ENCODE results near the gene CCDC116.
"Not testable (repeated sequence)": the region's sequence is repeated elsewhere in the genome, so short reads cannot be mapped to it uniquely, and the experiment has no call there.

The CCDC116 gene

DNA sequence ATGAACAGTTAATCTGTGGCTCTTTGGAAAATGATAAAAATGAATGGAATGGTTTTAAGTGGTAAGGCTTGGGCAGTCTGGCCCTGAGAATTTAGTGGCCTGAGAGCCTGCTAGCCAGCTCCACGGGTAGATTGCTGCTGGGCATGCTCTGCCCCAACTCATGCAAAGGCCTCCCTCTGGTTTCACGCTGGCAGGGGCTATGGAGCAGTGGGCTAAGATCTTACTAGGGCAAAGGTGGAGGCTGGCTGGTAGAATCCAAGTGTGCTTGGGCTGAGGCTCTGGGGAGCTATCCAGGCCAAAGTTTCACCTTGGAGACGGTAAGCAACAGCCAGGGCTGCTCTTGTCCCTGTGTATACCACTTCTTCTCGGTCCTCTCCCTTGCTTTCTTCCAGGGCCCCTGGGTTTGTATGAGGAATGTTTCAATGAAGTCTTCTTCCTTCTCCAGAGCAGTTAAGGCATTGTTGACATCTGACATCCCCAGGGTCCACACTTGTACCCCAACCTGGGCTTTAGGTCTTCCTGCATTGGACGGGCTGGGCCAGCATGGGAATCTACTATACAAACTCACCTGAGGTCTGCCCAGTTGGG lies 37.6 kb upstream of the CCDC116 start:
- Histone ChIP-seq H3K36me3 (ENCODE audit: control insufficient read depth in 1 of 2, insufficient read depth in 2 of 2, low read length in 2 of 2) (peaks cover 30 to 37% of the 10 kb centered on the region in 2 donors), H3K9me3 (ENCODE audit: control insufficient read depth in 1 of 2, low read length in 2 of 2) (no peaks in the 10 kb centered on the region), H3K4me3 (ENCODE audit: low read depth in 1 of 2, low read length in 2 of 2) (no peak overlapping the region), H3K27me3 (ENCODE audit: low read depth, low read length) (no peaks in the 10 kb centered on the region), H3K27ac (ENCODE audit: low read length) (no peak overlapping the region), H3K4me1 (ENCODE audit: control insufficient read depth in 1 of 2, insufficient read depth in 2 of 2, low read length in 2 of 2) (peaks cover 0 to 23% of the 10 kb centered on the region in 2 donors)

DNA sequence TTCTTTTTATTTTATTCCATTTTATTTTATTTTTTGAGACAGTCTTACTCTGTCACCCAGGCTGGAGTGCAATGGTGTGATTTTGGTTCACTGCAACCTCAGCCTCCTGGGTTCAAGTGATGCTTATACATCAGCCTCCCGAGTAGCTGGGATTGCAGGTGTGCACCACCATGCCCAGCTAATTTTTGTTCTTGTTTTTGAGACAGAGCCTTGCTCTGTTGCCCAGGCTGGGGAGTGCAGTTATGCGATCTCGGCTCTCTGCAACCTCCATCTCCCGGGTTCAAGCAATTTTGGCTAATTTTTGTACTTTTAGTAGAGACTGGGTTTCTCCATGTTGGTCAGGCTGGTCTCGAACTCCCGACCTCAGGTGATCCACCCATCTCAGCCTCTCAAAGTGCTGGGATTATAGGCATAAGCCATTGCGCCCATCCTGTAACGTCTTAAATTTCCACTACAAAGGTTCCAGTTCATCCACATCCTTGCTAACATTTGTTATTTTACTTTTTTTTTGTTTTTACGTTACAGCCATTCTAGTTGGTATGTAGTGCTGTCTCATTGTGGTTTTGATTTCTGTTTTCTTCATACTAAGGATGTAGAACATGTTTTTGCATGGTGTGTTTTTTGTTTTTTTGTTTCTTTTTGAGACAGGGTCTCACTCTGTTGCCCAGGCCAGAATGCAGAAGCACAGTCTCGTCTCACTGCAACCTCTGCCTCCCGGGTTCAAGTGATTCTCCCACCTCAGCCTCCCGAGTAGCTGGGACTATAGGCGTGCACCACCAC lies 36.0 kb upstream of the CCDC116 start:
- not testable (repeated sequence) for H3K4me3 ChIP-seq (ENCODE audit: low read depth in 1 of 2, low read length in 2 of 2); H3K9me3 ChIP-seq (ENCODE audit: control insufficient read depth in 1 of 2, low read length in 2 of 2); H3K27ac ChIP-seq (ENCODE audit: low read length); H3K27me3 ChIP-seq (ENCODE audit: low read depth, low read length)
- Histone ChIP-seq H3K36me3 (ENCODE audit: control insufficient read depth in 1 of 2, insufficient read depth in 2 of 2, low read length in 2 of 2) (peaks cover 30 to 37% of the 10 kb centered on the region in 2 donors), H3K4me1 (ENCODE audit: control insufficient read depth in 1 of 2, insufficient read depth in 2 of 2, low read length in 2 of 2) (peaks cover 0 to 14% of the 10 kb centered on the region in 2 donors)

DNA sequence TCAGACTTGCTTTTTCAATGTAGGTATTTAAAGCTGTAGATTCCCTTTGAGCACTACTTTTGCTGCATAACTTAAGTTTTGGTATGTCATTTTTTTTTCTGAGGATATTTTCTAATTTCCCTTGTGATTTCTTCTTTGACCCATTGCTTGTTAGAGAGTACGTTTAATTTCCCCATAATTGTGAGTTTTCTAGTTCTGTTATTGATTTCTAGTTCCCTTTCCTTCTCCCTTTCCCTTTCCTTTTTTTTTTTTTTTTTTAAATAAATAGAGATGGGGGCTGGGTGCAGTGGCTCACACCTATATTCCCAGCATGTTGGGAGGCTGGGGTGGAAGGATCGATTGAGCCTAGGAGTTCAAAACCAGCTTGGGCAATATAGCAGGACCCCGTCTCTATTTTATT lies 34.3 kb upstream of the CCDC116 start:
- peaks cover 21 to 30% of the 10 kb centered on the region in 2 donors for H3K36me3 ChIP-seq (ENCODE audit: control insufficient read depth in 1 of 2, insufficient read depth in 2 of 2, low read length in 2 of 2)
- H3K4me1 ChIP-seq (ENCODE audit: control insufficient read depth in 1 of 2, insufficient read depth in 2 of 2, low read length in 2 of 2) = peaks cover 0 to 4% of the 10 kb centered on the region in 2 donors

DNA sequence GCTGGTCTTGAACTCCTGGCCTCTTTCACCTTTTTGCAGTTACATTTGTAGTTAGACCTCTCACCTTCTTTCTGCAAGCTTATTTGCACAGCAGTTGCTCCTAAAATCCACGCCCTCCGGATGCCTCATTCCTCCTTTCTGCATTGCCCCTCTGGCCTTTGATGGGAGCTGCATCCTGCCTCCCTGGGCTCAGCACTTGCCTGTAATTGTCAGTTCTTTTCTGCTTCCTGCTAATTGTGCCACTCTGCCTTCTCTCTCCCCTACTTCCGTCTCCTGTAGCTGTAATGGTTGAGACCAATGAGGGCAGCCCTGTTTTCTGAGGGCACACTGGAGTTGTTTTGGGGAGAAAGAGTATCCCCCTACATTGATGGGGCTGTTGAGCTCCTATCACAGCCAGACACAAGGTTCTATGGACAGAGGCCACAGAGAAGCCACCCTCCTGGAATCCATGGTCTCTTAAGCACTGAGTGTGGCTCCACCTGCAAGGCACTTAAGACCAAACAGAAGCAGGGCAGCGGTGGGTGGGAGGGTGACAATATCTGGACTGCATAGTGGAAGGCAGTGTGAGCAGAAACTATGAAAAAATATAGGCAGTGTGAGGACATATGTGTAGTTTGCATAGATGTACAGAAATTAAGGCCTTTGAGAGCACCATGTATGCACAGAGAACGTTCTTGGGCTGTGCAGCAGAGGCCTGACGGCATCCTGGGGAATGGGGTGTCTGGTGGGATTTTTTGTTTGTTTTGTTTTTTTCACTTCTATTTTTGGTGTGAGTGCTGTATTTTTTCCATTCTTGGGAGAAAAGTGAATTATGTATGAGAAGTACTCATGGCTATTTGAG lies 33.3 kb upstream of the CCDC116 start:
- H3K36me3 ChIP-seq (ENCODE audit: control insufficient read depth in 1 of 2, insufficient read depth in 2 of 2, low read length in 2 of 2) = peaks cover 11 to 21% of the 10 kb centered on the region in 2 donors
- H3K9me3 ChIP-seq (ENCODE audit: control insufficient read depth in 1 of 2, low read length in 2 of 2) = no peaks in the 10 kb centered on the region
- H3K27ac ChIP-seq (ENCODE audit: low read length) = no peak overlapping the region
- H3K27me3 ChIP-seq (ENCODE audit: low read depth, low read length) = no peaks in the 10 kb centered on the region
- H3K4me1 ChIP-seq (ENCODE audit: control insufficient read depth in 1 of 2, insufficient read depth in 2 of 2, low read length in 2 of 2) = peaks cover 0 to 4% of the 10 kb centered on the region in 2 donors
- H3K4me3 ChIP-seq (ENCODE audit: low read depth in 1 of 2, low read length in 2 of 2) = no peak overlapping the region

More for the DNA sequence above, 34.3 kb upstream of the CCDC116 start:
- no peak overlapping the region for H3K27ac ChIP-seq (ENCODE audit: low read length)
- no peaks in the 10 kb centered on the region for H3K27me3 ChIP-seq (ENCODE audit: low read depth, low read length)
- no peak overlapping the region for H3K4me3 ChIP-seq (ENCODE audit: low read depth in 1 of 2, low read length in 2 of 2)
- H3K9me3 ChIP-seq (ENCODE audit: control insufficient read depth in 1 of 2, low read length in 2 of 2) = no peaks in the 10 kb centered on the region

DNA sequence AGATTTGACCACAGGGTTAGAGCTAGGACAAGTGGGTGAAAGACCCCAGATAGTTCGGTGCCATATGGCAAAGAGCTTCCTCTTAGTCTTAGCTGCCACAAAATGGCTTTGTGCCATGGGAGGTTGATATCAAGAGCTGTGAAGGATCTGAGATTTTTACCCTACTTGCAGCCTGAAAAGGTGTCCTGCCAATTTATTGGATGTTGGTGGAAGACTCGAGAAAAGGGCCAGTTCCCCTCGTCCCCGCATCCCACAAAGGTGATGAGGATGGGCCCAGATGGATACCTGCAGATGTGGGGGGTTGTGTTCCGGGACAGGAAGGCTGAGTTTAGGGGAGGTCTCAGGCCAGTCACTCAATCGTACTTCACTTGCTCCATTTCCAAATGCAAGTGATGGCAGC lies 30.0 kb upstream of the CCDC116 start:
- Histone ChIP-seq H3K4me1 (ENCODE audit: control insufficient read depth in 1 of 2, insufficient read depth in 2 of 2, low read length in 2 of 2) (peaks cover 0 to 4% of the 10 kb centered on the region in 2 donors), H3K4me3 (ENCODE audit: low read depth in 1 of 2, low read length in 2 of 2) (no peak overlapping the region)

DNA sequence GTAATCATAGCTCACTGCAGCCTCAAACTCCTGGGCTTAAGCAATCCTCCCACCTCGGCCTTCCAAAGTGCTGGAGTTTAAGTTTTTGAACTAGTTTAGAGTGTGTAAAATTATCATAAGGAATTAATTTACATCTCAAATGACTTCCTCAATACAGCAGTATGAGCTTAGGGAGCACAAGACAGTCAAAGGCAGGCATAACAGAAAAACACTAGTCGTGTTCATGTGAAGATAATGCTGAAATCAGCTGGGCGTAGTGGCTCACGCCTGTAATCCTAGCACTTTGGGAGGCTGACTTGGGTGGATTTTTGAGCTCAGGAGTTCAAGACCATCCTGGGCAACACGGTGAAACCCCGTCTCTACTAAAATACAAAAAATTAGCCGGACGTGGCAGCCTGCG lies 28.6 kb upstream of the CCDC116 start:
- Histone ChIP-seq H3K36me3 (ENCODE audit: control insufficient read depth in 1 of 2, insufficient read depth in 2 of 2, low read length in 2 of 2) (no peaks in the 10 kb centered on the region), H3K4me3 (ENCODE audit: low read depth in 1 of 2, low read length in 2 of 2) (no peak overlapping the region), H3K9me3 (ENCODE audit: control insufficient read depth in 1 of 2, low read length in 2 of 2) (no peaks in the 10 kb centered on the region), H3K27ac (ENCODE audit: low read length) (no peak overlapping the region), H3K27me3 (ENCODE audit: low read depth, low read length) (no peaks in the 10 kb centered on the region), H3K4me1 (ENCODE audit: control insufficient read depth in 1 of 2, insufficient read depth in 2 of 2, low read length in 2 of 2) (peaks cover 0 to 4% of the 10 kb centered on the region in 2 donors)

More for the DNA sequence above, 30.0 kb upstream of the CCDC116 start:
- no peaks in the 10 kb centered on the region for H3K9me3 ChIP-seq (ENCODE audit: control insufficient read depth in 1 of 2, low read length in 2 of 2)
- no peaks in the 10 kb centered on the region for H3K36me3 ChIP-seq (ENCODE audit: control insufficient read depth in 1 of 2, insufficient read depth in 2 of 2, low read length in 2 of 2)
- no peak overlapping the region for H3K27ac ChIP-seq (ENCODE audit: low read length)
- no peaks in the 10 kb centered on the region for H3K27me3 ChIP-seq (ENCODE audit: low read depth, low read length)

DNA sequence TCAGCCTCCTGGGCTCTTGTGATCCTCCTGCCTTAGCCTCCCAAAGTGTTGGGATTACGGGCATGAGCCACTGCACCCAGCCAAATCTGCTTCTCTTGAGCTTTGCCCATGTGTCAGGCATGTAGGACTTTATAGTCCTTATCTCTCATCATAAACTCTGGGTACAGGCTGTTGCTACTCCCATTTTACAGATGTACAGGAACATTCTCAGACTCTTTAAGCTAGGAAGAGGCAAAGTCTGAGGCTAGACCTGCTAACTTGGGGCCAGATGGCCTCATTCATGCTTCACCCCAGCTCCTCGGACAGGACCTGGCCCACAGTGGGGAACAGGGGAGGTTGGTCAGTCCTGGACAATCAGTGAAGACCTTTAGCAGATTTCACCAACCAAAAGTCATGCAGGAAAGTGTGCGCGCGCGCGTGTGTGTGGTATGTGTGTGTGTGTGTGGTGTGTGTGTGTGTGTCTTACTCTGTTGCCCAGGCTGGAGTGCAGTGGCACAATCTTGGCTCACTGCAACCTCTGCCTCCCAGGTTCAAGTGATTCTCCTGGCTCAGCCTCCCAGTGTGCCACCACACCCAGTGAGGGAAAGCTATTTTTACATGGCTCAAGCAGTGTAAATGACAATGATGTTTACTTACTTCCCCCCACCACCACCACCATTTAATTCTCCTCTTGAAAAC lies 26.5 kb upstream of the CCDC116 start:
- H3K4me3 ChIP-seq (ENCODE audit: low read depth in 1 of 2, low read length in 2 of 2) = no peak overlapping the region
- no peaks in the 10 kb centered on the region for H3K4me1 ChIP-seq (ENCODE audit: control insufficient read depth in 1 of 2, insufficient read depth in 2 of 2, low read length in 2 of 2)
- no peak overlapping the region for H3K27ac ChIP-seq (ENCODE audit: low read length)
- peaks cover 4 to 6% of the 10 kb centered on the region in 2 donors for H3K36me3 ChIP-seq (ENCODE audit: control insufficient read depth in 1 of 2, insufficient read depth in 2 of 2, low read length in 2 of 2)
- no peaks in the 10 kb centered on the region for H3K27me3 ChIP-seq (ENCODE audit: low read depth, low read length)
- no peaks in the 10 kb centered on the region for H3K9me3 ChIP-seq (ENCODE audit: control insufficient read depth in 1 of 2, low read length in 2 of 2)

DNA sequence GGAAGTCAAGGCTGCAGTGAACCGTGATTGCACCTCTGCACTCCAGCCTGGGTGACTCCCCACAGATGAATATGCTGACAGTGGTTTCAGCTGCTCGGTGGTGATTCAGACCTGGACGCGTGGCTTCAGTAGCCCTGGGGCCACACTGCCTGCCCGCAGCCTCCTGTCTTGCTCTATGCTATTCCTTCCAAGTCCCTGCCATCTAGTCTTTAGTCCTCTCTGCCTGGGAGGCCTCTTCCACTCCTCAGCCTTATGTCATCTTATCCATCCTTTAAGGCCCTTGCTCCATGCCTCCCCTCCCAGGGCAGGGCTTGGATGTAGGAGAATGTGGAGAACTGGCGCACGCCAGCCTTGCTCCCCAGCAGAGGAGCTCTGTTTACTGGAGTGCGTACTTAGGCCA lies 25.8 kb upstream of the CCDC116 start:
- peaks cover 11 to 14% of the 10 kb centered on the region in 2 donors for H3K36me3 ChIP-seq (ENCODE audit: control insufficient read depth in 1 of 2, insufficient read depth in 2 of 2, low read length in 2 of 2)
- H3K4me3 ChIP-seq (ENCODE audit: low read depth in 1 of 2, low read length in 2 of 2) = no peak overlapping the region
- H3K9me3 ChIP-seq (ENCODE audit: control insufficient read depth in 1 of 2, low read length in 2 of 2) = no peaks in the 10 kb centered on the region
- H3K27me3 ChIP-seq (ENCODE audit: low read depth, low read length) = no peaks in the 10 kb centered on the region
- H3K4me1 ChIP-seq (ENCODE audit: control insufficient read depth in 1 of 2, insufficient read depth in 2 of 2, low read length in 2 of 2) = no peaks in the 10 kb centered on the region
- no peak overlapping the region for H3K27ac ChIP-seq (ENCODE audit: low read length)

DNA sequence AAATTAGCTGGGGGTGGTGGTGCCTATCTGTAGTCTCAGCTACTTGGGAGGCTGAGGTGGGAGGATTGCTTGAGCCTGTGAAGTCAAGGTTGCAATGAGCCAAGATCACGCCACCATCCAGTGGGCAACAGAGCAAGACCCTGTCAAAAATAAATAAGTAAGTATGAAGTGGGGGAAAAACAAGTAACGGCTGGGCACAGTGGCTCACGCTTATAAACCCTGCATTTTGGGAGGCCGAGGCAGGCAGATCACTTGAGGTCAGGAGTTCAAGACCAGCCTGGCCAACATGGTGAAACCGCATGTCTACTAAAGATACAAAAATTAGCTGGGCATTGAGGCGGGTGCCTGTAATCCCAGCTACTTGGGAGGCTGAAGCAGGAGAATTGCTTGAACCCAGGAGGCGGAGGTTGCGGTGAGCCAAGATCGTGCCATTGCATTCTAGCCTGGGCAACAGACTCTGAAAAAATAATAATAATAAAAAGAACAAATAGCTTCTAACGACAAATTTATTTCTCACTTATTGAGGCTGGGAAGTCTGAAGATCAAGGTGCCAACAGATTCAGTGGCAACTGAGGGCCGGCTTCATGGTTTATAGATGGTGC lies 22.9 kb upstream of the CCDC116 start:
- not testable (repeated sequence) for H3K9me3 ChIP-seq (ENCODE audit: control insufficient read depth in 1 of 2, low read length in 2 of 2); H3K4me1 ChIP-seq (ENCODE audit: control insufficient read depth in 1 of 2, insufficient read depth in 2 of 2, low read length in 2 of 2); H3K27ac ChIP-seq (ENCODE audit: low read length); H3K4me3 ChIP-seq (ENCODE audit: low read depth in 1 of 2, low read length in 2 of 2); H3K27me3 ChIP-seq (ENCODE audit: low read depth, low read length)
- H3K36me3 ChIP-seq (ENCODE audit: control insufficient read depth in 1 of 2, insufficient read depth in 2 of 2, low read length in 2 of 2) = peaks cover 28 to 29% of the 10 kb centered on the region in 2 donors

DNA sequence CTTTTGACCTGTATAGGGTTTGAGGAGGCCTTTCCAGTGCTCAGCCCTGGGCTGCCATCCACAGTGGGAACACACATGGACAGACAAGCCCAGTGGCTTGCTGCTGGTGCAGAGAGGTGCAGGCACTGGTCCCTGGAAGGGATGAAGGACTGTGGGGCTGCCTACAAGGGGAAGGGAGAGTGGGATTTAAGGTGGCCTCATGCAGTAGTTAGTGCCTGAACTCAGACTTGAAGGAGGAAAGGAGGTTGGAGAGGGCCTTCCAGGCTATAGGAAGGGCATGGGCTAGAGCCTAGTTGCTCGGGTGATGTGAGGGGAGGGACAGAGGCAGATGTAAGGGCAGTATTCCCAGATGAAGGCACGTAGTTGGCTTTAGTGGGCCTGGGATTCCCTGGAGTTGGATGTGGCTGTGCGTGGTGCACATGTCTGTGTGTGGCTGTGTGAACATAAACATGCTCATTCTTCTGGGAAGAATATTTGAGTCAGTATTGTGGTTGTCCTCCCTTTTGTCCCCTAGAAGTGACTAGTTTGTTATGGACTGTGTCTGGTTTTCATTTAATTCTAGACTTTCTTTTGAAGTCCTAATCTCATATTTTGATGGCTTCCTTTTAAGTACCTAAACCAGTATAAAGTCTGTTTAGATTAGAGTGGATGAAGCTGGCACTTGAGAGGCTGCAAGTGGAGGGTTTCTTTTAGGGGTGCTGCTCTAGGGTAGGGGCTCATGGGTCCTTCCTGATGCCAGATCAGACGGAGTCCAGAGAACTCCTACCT lies 21.2 kb upstream of the CCDC116 start:
- H3K36me3 ChIP-seq (ENCODE audit: control insufficient read depth in 1 of 2, insufficient read depth in 2 of 2, low read length in 2 of 2) = peaks cover 28 to 35% of the 10 kb centered on the region in 2 donors
- H3K4me1 ChIP-seq (ENCODE audit: control insufficient read depth in 1 of 2, insufficient read depth in 2 of 2, low read length in 2 of 2) = no peaks in the 10 kb centered on the region
- no peaks in the 10 kb centered on the region for H3K27me3 ChIP-seq (ENCODE audit: low read depth, low read length)
- no peak overlapping the region for H3K27ac ChIP-seq (ENCODE audit: low read length)
- no peaks in the 10 kb centered on the region for H3K9me3 ChIP-seq (ENCODE audit: control insufficient read depth in 1 of 2, low read length in 2 of 2)
- H3K4me3 ChIP-seq (ENCODE audit: low read depth in 1 of 2, low read length in 2 of 2) = no peak overlapping the region

All from muscle layer of duodenum (tissue), 2 donors.